GM19240 (cell line): ENCODE results near the gene PTDSS2.
"Not testable (repeated sequence)": the region's sequence is repeated elsewhere in the genome, so short reads cannot be mapped to it uniquely, and the experiment has no call there.

Experiments used
- DNase-seq: peaks from one replicate; pipeline ENCODE4 v3.0.0; 2011; ENCODE audit warnings: low spot score; ENCODE audit not compliant: insufficient read length

The PTDSS2 gene

GRCh38 chr11:413120-414081 is 36.7 kb upstream of the PTDSS2 start:
- no peak for DNase-seq

- DNase-seq, result no peak
Observed at GRCh38 chr11:414318-414857, 35.7 kb upstream of the PTDSS2 start.

- DNase-seq, result no peak
Observed at GRCh38 chr11:415640-416041, 34.4 kb upstream of the PTDSS2 start.

GRCh38 chr11:416051-416756 is 33.9 kb upstream of the PTDSS2 start:
- DNase-seq, result no peak

- DNase-seq, result no peak
Observed at GRCh38 chr11:416757-417621, 33.1 kb upstream of the PTDSS2 start.

GRCh38 chr11:417652-418342 is 32.3 kb upstream of the PTDSS2 start:
- DNase-seq, result no peak

GRCh38 chr11:418343-419247 is 31.5 kb upstream of the PTDSS2 start:
- no peak for DNase-seq

- DNase-seq, result no peak
Observed at GRCh38 chr11:419248-420005, 30.7 kb upstream of the PTDSS2 start.

GRCh38 chr11:420054-420910 is 29.8 kb upstream of the PTDSS2 start:
- DNase-seq, result no peak

- DNase-seq, result no peak
Observed at GRCh38 chr11:420911-421321, 29.2 kb upstream of the PTDSS2 start.

- DNase-seq, result no peak
Observed at GRCh38 chr11:422249-422656, 27.8 kb upstream of the PTDSS2 start.

- DNase-seq, result no peak
Observed at GRCh38 chr11:424232-424631, 25.8 kb upstream of the PTDSS2 start.

- DNase-seq, result not testable (repeated sequence)
Observed at GRCh38 chr11:424766-425165, 25.3 kb upstream of the PTDSS2 start.

GRCh38 chr11:425301-425700 is 24.8 kb upstream of the PTDSS2 start:
- no peak for DNase-seq

GRCh38 chr11:426851-427250 is 23.2 kb upstream of the PTDSS2 start:
- no peak for DNase-seq

- DNase-seq, result no peak
Observed at GRCh38 chr11:428295-428694, 21.8 kb upstream of the PTDSS2 start.

GRCh38 chr11:429391-429790 is 20.7 kb upstream of the PTDSS2 start:
- DNase-seq, result no peak

GRCh38 chr11:429931-430456 is 20.1 kb upstream of the PTDSS2 start:
- DNase-seq, result no peak
